DND-41 (cell line): ENCODE results near the gene RNF112.

Source experiments
- ATAC-seq: fragments of 200-7000 bp; cut with Tn5 transposase; 3 replicates; pipeline ENCODE4 v1.9.1; 2021; ENCODE audit warnings: low read depth; ENCODE audit not compliant: insufficient read depth
- DNase-seq: peaks from one replicate; pipeline ENCODE4 v3.0.0-alpha.2; 2020
- H2AFZ ChIP-seq: 2 replicates; pipeline ENCODE4 v1.6.0; 2012; ENCODE audit warnings: low read depth, low read length
- H3K27ac ChIP-seq: 2 replicates; pipeline ENCODE4 v1.5.1; 2012; ENCODE audit warnings: low read length, inconsistent platforms
- H3K27me3 ChIP-seq: fragments of 200-600 bp; sonication (generic); 2 replicates; pipeline ENCODE4 v1.6.0; 2012; ENCODE audit warnings: low read length, mild to moderate bottlenecking, inconsistent platforms; ENCODE audit not compliant: insufficient read depth, poor library complexity
- H3K36me3 ChIP-seq: 2 replicates; pipeline ENCODE4 v1.5.1; 2012; ENCODE audit warnings: low read length, inconsistent platforms; ENCODE audit not compliant: insufficient read depth
- H3K4me1 ChIP-seq: 2 replicates; pipeline ENCODE4 v1.5.1; 2012; ENCODE audit warnings: mild to moderate bottlenecking, low read length; ENCODE audit not compliant: insufficient read depth
- H3K4me2 ChIP-seq: 2 replicates; pipeline ENCODE4 v1.6.0; 2012; ENCODE audit warnings: mild to moderate bottlenecking, moderate library complexity, low read length, inconsistent platforms; ENCODE audit not compliant: insufficient read depth
- H3K4me3 ChIP-seq, 2 experiments: fragments of 200-600 bp in 1 of 2; shearing (Covaris generic) in 1 of 2; 2 replicates each; pipeline ENCODE4 v1.5.1; 2012 to 2016; ENCODE audit warnings: inconsistent platforms in 2 of 2, low read length in 2 of 2, mild to moderate bottlenecking in 2 of 2, low read depth in 1 of 2, moderate library complexity in 1 of 2
- H3K79me2 ChIP-seq: 2 replicates; pipeline ENCODE4 v1.6.0; 2012; ENCODE audit warnings: low read length, inconsistent platforms; ENCODE audit not compliant: insufficient read depth
- H3K9ac ChIP-seq: 2 replicates; pipeline ENCODE4 v1.6.0; 2012; ENCODE audit warnings: low read depth, mild to moderate bottlenecking, inconsistent platforms, low read length, moderate library complexity
- H3K9me3 ChIP-seq: 2 replicates; pipeline ENCODE4 v1.5.1; 2012; ENCODE audit warnings: low read length, moderate library complexity, mild to moderate bottlenecking, inconsistent platforms; ENCODE audit not compliant: insufficient read depth, severe bottlenecking
- H4K20me1 ChIP-seq: 2 replicates; pipeline ENCODE4 v1.6.0; 2012; ENCODE audit warnings: low read length; ENCODE audit not compliant: insufficient read depth
- CTCF ChIP-seq: IDR thresholded peaks from 2 replicates; pipeline ENCODE4 v1.5.1; 2012; ENCODE audit warnings: borderline replicate concordance, low read length, moderate library complexity, mild to moderate bottlenecking; ENCODE audit not compliant: poor library complexity, severe bottlenecking; ENCODE audit errors: extremely low read depth
- EZH2 ChIP-seq: IDR thresholded peaks from 3 replicates; pipeline ENCODE4 v1.6.1; 2012; ENCODE audit warnings: borderline replicate concordance, low read depth, mild to moderate bottlenecking, moderate library complexity, low read length, inconsistent platforms; ENCODE audit not compliant: severe bottlenecking

The RNF112 gene

GRCh38 chr17:19366637-19366972 is 44.4 kb upstream of the RNF112 start:
- Histone ChIP-seq H3K9ac (no peak overlapping the region), H3K36me3 (no peaks in the 10 kb centered on the region), H3K9me3 (no peaks in the 10 kb centered on the region), H3K79me2 (no peaks in the 10 kb centered on the region), H3K4me3 (no peak overlapping the region), H3K27me3 (no peaks in the 10 kb centered on the region), H3K4me2 (no peak overlapping the region), H4K20me1 (peaks cover 2% of the 10 kb centered on the region; the same call in 1 of the 2 replicates), H3K27ac (no peak overlapping the region), H3K4me1 (peaks cover 17% of the 10 kb centered on the region), H2AFZ (no peak overlapping the region)
- ATAC-seq (no peak), DNase-seq (no peak)
- TF ChIP-seq EZH2: no peak
- TF ChIP-seq CTCF: no peak

- no peak overlapping the region for H3K27ac ChIP-seq
- H2AFZ ChIP-seq: no peak overlapping the region
- TF ChIP-seq CTCF: no peak
- H3K36me3 ChIP-seq: no peaks in the 10 kb centered on the region
- DNase-seq (no peak), ATAC-seq (no peak)
- H4K20me1 ChIP-seq: peaks cover 2% of the 10 kb centered on the region; the same call in 1 of the 2 replicates
- no peaks in the 10 kb centered on the region for H3K79me2 ChIP-seq
- no peaks in the 10 kb centered on the region for H3K27me3 ChIP-seq
- H3K4me1 ChIP-seq: peaks cover 2% of the 10 kb centered on the region
- H3K9me3 ChIP-seq: no peaks in the 10 kb centered on the region
- no peak overlapping the region for H3K4me2 ChIP-seq
- H3K4me3 ChIP-seq: no peak overlapping the region
- H3K9ac ChIP-seq: no peak overlapping the region
Observed at GRCh38 chr17:19368229-19368628, 42.8 kb upstream of the RNF112 start.

- TF ChIP-seq CTCF: no peak
- TF ChIP-seq EZH2: no peak
- no peaks in the 10 kb centered on the region for H3K4me1 ChIP-seq
- no peaks in the 10 kb centered on the region for H3K79me2 ChIP-seq
- ATAC-seq (no peak), DNase-seq (no peak)
- H3K9ac ChIP-seq: no peak overlapping the region
- H2AFZ ChIP-seq: no peak overlapping the region
- H3K27ac ChIP-seq: no peak overlapping the region
- no peak overlapping the region for H3K4me2 ChIP-seq
- no peak overlapping the region for H3K4me3 ChIP-seq
- H3K9me3 ChIP-seq: no peaks in the 10 kb centered on the region
- H4K20me1 ChIP-seq: peaks cover 2% of the 10 kb centered on the region; the same call in 1 of the 2 replicates
- H3K36me3 ChIP-seq: no peaks in the 10 kb centered on the region
- no peaks in the 10 kb centered on the region for H3K27me3 ChIP-seq
Observed at GRCh38 chr17:19369107-19369778, 41.8 kb upstream of the RNF112 start.
